HEK293T (cell line): ENCODE data around the gene BMAL1.

Source experiments
- ARNT ChIP-seq: fragments of 450-650 bp; IDR thresholded peaks from 2 replicates; pipeline ENCODE4 v1.6.1; 2017; ENCODE audit warnings: mild to moderate bottlenecking
- BHLHE40 ChIP-seq: fragments of 450-650 bp; IDR thresholded peaks from 2 replicates; pipeline ENCODE4 v1.6.1; 2016; ENCODE audit warnings: mild to moderate bottlenecking, moderate library complexity, borderline replicate concordance
- CTBP1 ChIP-seq: fragments of 450-650 bp; IDR thresholded peaks from 2 replicates; pipeline ENCODE4 v1.6.1; 2016; ENCODE audit warnings: borderline replicate concordance
- ELF4 ChIP-seq: fragments of 450-650 bp; IDR thresholded peaks from 2 replicates; pipeline ENCODE4 v1.6.1; 2017; ENCODE audit warnings: antibody characterized with exemption
- FOXA1 ChIP-seq: fragments of 450-650 bp; IDR thresholded peaks from 2 replicates; pipeline ENCODE4 v1.6.1; 2016; ENCODE audit warnings: mild to moderate bottlenecking
- FOXK2 ChIP-seq: fragments of 450-650 bp; IDR thresholded peaks from 2 replicates; pipeline ENCODE4 v1.6.1; 2016; ENCODE audit warnings: mild to moderate bottlenecking
- FOXM1 ChIP-seq: fragments of 450-650 bp; IDR thresholded peaks from 2 replicates; pipeline ENCODE4 v1.6.1; 2017; ENCODE audit warnings: mild to moderate bottlenecking, borderline replicate concordance
- HDGF ChIP-seq: fragments of 450-650 bp; IDR thresholded peaks from 2 replicates; pipeline ENCODE4 v1.6.1; 2017; ENCODE audit warnings: antibody characterized with exemption, borderline replicate concordance
- L3MBTL2 ChIP-seq: fragments of 450-650 bp; conservative IDR thresholded peaks from 2 replicates; pipeline ENCODE4 v1.6.1; 2016; ENCODE audit warnings: mild to moderate bottlenecking
- LEF1 ChIP-seq: fragments of 450-650 bp; IDR thresholded peaks from 2 replicates; pipeline ENCODE4 v1.6.1; 2017; ENCODE audit warnings: mild to moderate bottlenecking, borderline replicate concordance
- SP1 ChIP-seq: fragments of 450-650 bp; IDR thresholded peaks from 2 replicates; pipeline ENCODE4 v1.6.1; 2017
- SUZ12 ChIP-seq: fragments of 450-650 bp; IDR thresholded peaks from 2 replicates; pipeline ENCODE4 v1.6.1; 2016; ENCODE audit warnings: mild to moderate bottlenecking
- TARDBP ChIP-seq: fragments of 450-650 bp; IDR thresholded peaks from 2 replicates; pipeline ENCODE4 v1.6.1; 2016
- TF ChIP-seq, protein P1 (sequence below): fragments of 450-650 bp; IDR thresholded peaks from 2 replicates; pipeline ENCODE4 v1.6.1; 2016

DNA sequence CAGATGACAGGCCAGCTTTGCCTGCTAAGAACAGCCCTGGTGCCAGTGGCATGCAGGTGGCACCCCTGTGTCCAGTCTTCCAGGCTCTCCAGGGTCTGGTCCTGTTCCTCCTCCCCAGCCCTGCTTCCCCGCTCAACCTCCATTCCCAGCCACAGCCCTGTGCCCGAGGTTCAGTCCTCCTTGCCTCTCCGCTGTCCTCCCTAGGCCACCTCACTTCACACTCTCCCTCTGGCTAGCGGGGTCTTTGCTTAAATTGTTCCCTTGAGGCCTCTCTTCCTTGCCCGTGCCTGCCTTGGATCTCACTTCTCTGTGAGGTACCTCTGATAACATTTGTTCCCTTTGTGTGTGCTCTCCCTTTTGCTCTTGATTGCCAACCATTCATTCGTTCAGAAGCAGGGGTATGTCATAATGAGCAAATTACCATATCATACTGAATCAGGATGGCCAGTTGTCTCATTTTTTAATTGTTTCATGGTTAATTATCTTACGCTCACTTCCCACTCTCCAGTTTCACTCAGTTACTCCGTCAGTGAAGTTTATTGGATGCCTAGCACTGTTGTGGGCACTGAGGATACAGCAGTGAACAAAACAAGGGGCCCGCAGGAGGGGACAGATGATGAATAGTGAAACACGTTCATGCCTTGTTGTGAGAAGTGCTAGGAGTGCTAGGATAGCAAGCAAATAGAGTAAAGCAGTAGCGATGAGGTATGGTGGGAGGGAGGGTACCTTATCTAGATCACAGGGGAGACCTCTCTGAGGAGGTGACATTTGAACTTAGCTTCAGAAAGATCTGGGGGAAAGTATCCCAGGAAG, 7.4 kb downstream of the BMAL1 start:
- TF ChIP-seq SP1 (no peak), ARNT (no peak), SUZ12 (no peak), FOXK2 (no peak), ELF4 (no peak), L3MBTL2 (no peak), TARDBP (no peak), HDGF (no peak), CTBP1 (no peak), FOXM1 (no peak), LEF1 (no peak), BHLHE40 (no peak), FOXA1 (no peak)
- TF ChIP-seq, protein P1, sequence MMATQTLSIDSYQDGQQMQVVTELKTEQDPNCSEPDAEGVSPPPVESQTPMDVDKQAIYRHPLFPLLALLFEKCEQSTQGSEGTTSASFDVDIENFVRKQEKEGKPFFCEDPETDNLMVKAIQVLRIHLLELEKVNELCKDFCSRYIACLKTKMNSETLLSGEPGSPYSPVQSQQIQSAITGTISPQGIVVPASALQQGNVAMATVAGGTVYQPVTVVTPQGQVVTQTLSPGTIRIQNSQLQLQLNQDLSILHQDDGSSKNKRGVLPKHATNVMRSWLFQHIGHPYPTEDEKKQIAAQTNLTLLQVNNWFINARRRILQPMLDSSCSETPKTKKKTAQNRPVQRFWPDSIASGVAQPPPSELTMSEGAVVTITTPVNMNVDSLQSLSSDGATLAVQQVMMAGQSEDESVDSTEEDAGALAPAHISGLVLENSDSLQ, result no peak
